ENCODE measurements around the gene BPTF. TPM values are rescaled to one million over a fixed set of nuclear protein-coding genes. Genes with fewer than 3 reads are reported as not detected.

Gene BPTF
- polyA plus RNA-seq (2013, experiment 1 of 2), result 94.5 TPM
- polyA plus RNA-seq (2013, experiment 2 of 2), result 93.8 TPM

- WGBS (ENCODE audit: extremely low coverage, insufficient coverage, low lambda C conversion rate), result no CpG with 5 or more reads among the region's 88 CpGs
- peak within 1 kb of the TSS; percentile 90 for H3K27ac ChIP-seq (ENCODE audit: low read depth, low read length)
These were observed at the start of gene BPTF for GRCh38 chr17:67824735-67825626. TSS of gene BPTF (plus strand) at chr17:67825503. CDS start at chr17:67825725, 222 bp downstream.

GRCh38 chr17:67779098-67779672 lies 46.1 kb upstream of the BPTF start:
- WGBS (ENCODE audit: extremely low coverage, insufficient coverage, low lambda C conversion rate), result no CpG with 5 or more reads among the region's 13 CpGs
- H3K4me2 ChIP-seq (ENCODE audit: low read length), result no peak overlapping the region
- no peak overlapping the region for H2BK120ac ChIP-seq (ENCODE audit: low read depth, low read length)
- DNase-seq, result peak; percentile 71
- H3K27me3 ChIP-seq (ENCODE audit: insufficient read depth, low read length, poor library complexity), result no peaks in the 10 kb centered on the region
- no peak overlapping the region for H3K56ac ChIP-seq (ENCODE audit: low read length)
- no peaks in the 10 kb centered on the region for H3K4me1 ChIP-seq (ENCODE audit: control insufficient read depth, low read depth, low read length)
- no peak overlapping the region for H2AK5ac ChIP-seq (ENCODE audit: low read length)
- H3K79me1 ChIP-seq (ENCODE audit: low read length), result no peaks in the 10 kb centered on the region
- H4K8ac ChIP-seq (ENCODE audit: low read depth, low read length), result no peak overlapping the region
- no peak overlapping the region for H3K23ac ChIP-seq (ENCODE audit: low read length)
- H3K18ac ChIP-seq (ENCODE audit: low read length), result no peak overlapping the region
- H2BK15ac ChIP-seq (replicated peaks; ENCODE audit: low read depth), result no peak overlapping the region
- no peak overlapping the region for H3K4me3 ChIP-seq (ENCODE audit: low read length)
- no peaks in the 10 kb centered on the region for H3K36me3 ChIP-seq (ENCODE audit: control insufficient read depth, insufficient read depth, low read length)
- H3K27ac ChIP-seq (ENCODE audit: low read depth, low read length), result no peak overlapping the region
- H2BK5ac ChIP-seq (ENCODE audit: low read length), result no peak overlapping the region
- no peak overlapping the region for H3K9ac ChIP-seq (ENCODE audit: low read length)
- H3K79me2 ChIP-seq (ENCODE audit: control insufficient read depth, insufficient read depth, low read length), result no peaks in the 10 kb centered on the region
- H3K4ac ChIP-seq (ENCODE audit: low read depth, low read length), result no peak overlapping the region
- no peak overlapping the region for H4K5ac ChIP-seq (ENCODE audit: low read length)

More at GRCh38 chr17:67824735-67825626, at the start of gene BPTF:
- Histone ChIP-seq H2BK5ac (ENCODE audit: low read length) (peak within 1 kb of the TSS; percentile 99), H2AK5ac (ENCODE audit: low read length) (peak within 1 kb of the TSS; percentile 94), H3K36me3 (ENCODE audit: control insufficient read depth, insufficient read depth, low read length) (no peaks in the 10 kb centered on the region), H3K18ac (ENCODE audit: low read length) (peak within 1 kb of the TSS; percentile 97), H3K79me2 (ENCODE audit: control insufficient read depth, insufficient read depth, low read length) (peaks cover 25% of the 10 kb centered on the region), H3K27me3 (ENCODE audit: insufficient read depth, low read length, poor library complexity) (no peaks in the 10 kb centered on the region), H3K9ac (ENCODE audit: low read length) (peak within 1 kb of the TSS; percentile 99), H2BK120ac (ENCODE audit: low read depth, low read length) (peak within 1 kb of the TSS; percentile 31), H3K4me1 (ENCODE audit: control insufficient read depth, low read depth, low read length) (no peaks in the 10 kb centered on the region), H3K56ac (ENCODE audit: low read length) (peak within 1 kb of the TSS; percentile 100), H4K5ac (ENCODE audit: low read length) (no peak within 1 kb of the TSS), H3K4me3 (ENCODE audit: low read length) (peak within 1 kb of the TSS; percentile 100), H2BK15ac (replicated peaks; ENCODE audit: low read depth) (no peak within 1 kb of the TSS), H3K79me1 (ENCODE audit: low read length) (no peaks in the 10 kb centered on the region), H3K4me2 (ENCODE audit: low read length) (peak within 1 kb of the TSS; percentile 87), H4K8ac (ENCODE audit: low read depth, low read length) (peak within 1 kb of the TSS; percentile 77), H3K4ac (ENCODE audit: low read depth, low read length) (no peak within 1 kb of the TSS), H3K23ac (ENCODE audit: low read length) (no peak within 1 kb of the TSS)
- peak; percentile 93 for DNase-seq

GRCh38 chr17:67784364-67785121 lies 40.8 kb upstream of the BPTF start:
- H3K4ac ChIP-seq (ENCODE audit: low read depth, low read length), result no peak overlapping the region
- peak; percentile 11 for DNase-seq
- H2BK5ac ChIP-seq (ENCODE audit: low read length), result no peak overlapping the region
- H2BK120ac ChIP-seq (ENCODE audit: low read depth, low read length), result no peak overlapping the region
- no peak overlapping the region for H3K23ac ChIP-seq (ENCODE audit: low read length)
- no peak overlapping the region for H3K27ac ChIP-seq (ENCODE audit: low read depth, low read length)
- H3K4me2 ChIP-seq (ENCODE audit: low read length), result no peak overlapping the region
- no peak overlapping the region for H2BK15ac ChIP-seq (replicated peaks; ENCODE audit: low read depth)
- H4K5ac ChIP-seq (ENCODE audit: low read length), result no peak overlapping the region
- H4K8ac ChIP-seq (ENCODE audit: low read depth, low read length), result no peak overlapping the region
- H3K79me1 ChIP-seq (ENCODE audit: low read length), result no peaks in the 10 kb centered on the region
- no peak overlapping the region for H2AK5ac ChIP-seq (ENCODE audit: low read length)
- WGBS (ENCODE audit: extremely low coverage, insufficient coverage, low lambda C conversion rate), result no CpG with 5 or more reads among the region's 10 CpGs
- H3K56ac ChIP-seq (ENCODE audit: low read length), result no peak overlapping the region
- no peak overlapping the region for H3K4me3 ChIP-seq (ENCODE audit: low read length)
- no peaks in the 10 kb centered on the region for H3K36me3 ChIP-seq (ENCODE audit: control insufficient read depth, insufficient read depth, low read length)
- H3K9ac ChIP-seq (ENCODE audit: low read length), result no peak overlapping the region
- H3K79me2 ChIP-seq (ENCODE audit: control insufficient read depth, insufficient read depth, low read length), result no peaks in the 10 kb centered on the region
- H3K4me1 ChIP-seq (ENCODE audit: control insufficient read depth, low read depth, low read length), result no peaks in the 10 kb centered on the region
- H3K27me3 ChIP-seq (ENCODE audit: insufficient read depth, low read length, poor library complexity), result no peaks in the 10 kb centered on the region
- no peak overlapping the region for H3K18ac ChIP-seq (ENCODE audit: low read length)

- Histone ChIP-seq H3K4me2 (ENCODE audit: low read length) (no peak overlapping the region), H3K23ac (ENCODE audit: low read length) (no peak overlapping the region), H3K27me3 (ENCODE audit: insufficient read depth, low read length, poor library complexity) (no peaks in the 10 kb centered on the region), H3K9ac (ENCODE audit: low read length) (no peak overlapping the region), H2AK5ac (ENCODE audit: low read length) (no peak overlapping the region), H3K4ac (ENCODE audit: low read depth, low read length) (no peak overlapping the region), H4K8ac (ENCODE audit: low read depth, low read length) (no peak overlapping the region), H3K27ac (ENCODE audit: low read depth, low read length) (no peak overlapping the region), H3K36me3 (ENCODE audit: control insufficient read depth, insufficient read depth, low read length) (no peaks in the 10 kb centered on the region), H3K4me3 (ENCODE audit: low read length) (no peak overlapping the region), H4K5ac (ENCODE audit: low read length) (no peak overlapping the region), H3K56ac (ENCODE audit: low read length) (no peak overlapping the region), H2BK120ac (ENCODE audit: low read depth, low read length) (no peak overlapping the region), H3K79me1 (ENCODE audit: low read length) (no peaks in the 10 kb centered on the region), H3K18ac (ENCODE audit: low read length) (no peak overlapping the region), H3K79me2 (ENCODE audit: control insufficient read depth, insufficient read depth, low read length) (no peaks in the 10 kb centered on the region), H2BK5ac (ENCODE audit: low read length) (no peak overlapping the region), H3K4me1 (ENCODE audit: control insufficient read depth, low read depth, low read length) (no peaks in the 10 kb centered on the region), H2BK15ac (replicated peaks; ENCODE audit: low read depth) (no peak overlapping the region)
- no CpG with 5 or more reads among the region's 3 CpGs for WGBS (ENCODE audit: extremely low coverage, insufficient coverage, low lambda C conversion rate)
- DNase-seq, result no peak
These were observed 40.2 kb upstream of the BPTF start for GRCh38 chr17:67785122-67785477.

GRCh38 chr17:67785504-67785903 lies 39.8 kb upstream of the BPTF start:
- Histone ChIP-seq H3K4ac (ENCODE audit: low read depth, low read length) (no peak overlapping the region), H4K8ac (ENCODE audit: low read depth, low read length) (no peak overlapping the region), H3K27me3 (ENCODE audit: insufficient read depth, low read length, poor library complexity) (no peaks in the 10 kb centered on the region), H3K23ac (ENCODE audit: low read length) (no peak overlapping the region), H4K5ac (ENCODE audit: low read length) (no peak overlapping the region), H3K79me2 (ENCODE audit: control insufficient read depth, insufficient read depth, low read length) (no peaks in the 10 kb centered on the region), H2BK15ac (replicated peaks; ENCODE audit: low read depth) (no peak overlapping the region), H3K4me1 (ENCODE audit: control insufficient read depth, low read depth, low read length) (no peaks in the 10 kb centered on the region), H3K36me3 (ENCODE audit: control insufficient read depth, insufficient read depth, low read length) (no peaks in the 10 kb centered on the region), H3K79me1 (ENCODE audit: low read length) (no peaks in the 10 kb centered on the region), H3K4me3 (ENCODE audit: low read length) (no peak overlapping the region), H3K27ac (ENCODE audit: low read depth, low read length) (no peak overlapping the region), H2BK5ac (ENCODE audit: low read length) (no peak overlapping the region), H2AK5ac (ENCODE audit: low read length) (no peak overlapping the region), H2BK120ac (ENCODE audit: low read depth, low read length) (no peak overlapping the region), H3K4me2 (ENCODE audit: low read length) (no peak overlapping the region), H3K9ac (ENCODE audit: low read length) (no peak overlapping the region), H3K56ac (ENCODE audit: low read length) (no peak overlapping the region), H3K18ac (ENCODE audit: low read length) (no peak overlapping the region)
- no peak for DNase-seq
- no CpG with 5 or more reads among the region's 5 CpGs for WGBS (ENCODE audit: extremely low coverage, insufficient coverage, low lambda C conversion rate)
